Measurements from ENCODE around the gene TMEM209.
"Not testable (repeated sequence)": the region's sequence is repeated elsewhere in the genome, so short reads cannot be mapped to it uniquely, and the experiment has no call there.

The TMEM209 gene

GRCh38 chr7:130229981-130230380, 24.8 kb upstream of the TMEM209 start:
- not testable (repeated sequence) for H3K27me3 ChIP-seq (ENCODE audit: control insufficient read depth, insufficient read depth, low read length); H3K9ac ChIP-seq (ENCODE audit: low read length); H3K4me3 ChIP-seq (ENCODE audit: low read length); H3K36me3 ChIP-seq (ENCODE audit: control insufficient read depth, insufficient read depth, low read length); H3K9me3 ChIP-seq (ENCODE audit: control insufficient read depth, low read length)
- H3K4me1 ChIP-seq (ENCODE audit: control insufficient read depth, insufficient read depth, low read length), result peaks cover 13% of the 10 kb centered on the region

GRCh38 chr7:130228840-130229502, 23.8 kb upstream of the TMEM209 start:
- Histone ChIP-seq H3K9ac (ENCODE audit: low read length) (no peak overlapping the region), H3K4me1 (ENCODE audit: control insufficient read depth, insufficient read depth, low read length) (peaks cover 13% of the 10 kb centered on the region), H3K27me3 (ENCODE audit: control insufficient read depth, insufficient read depth, low read length) (no peaks in the 10 kb centered on the region), H3K4me3 (ENCODE audit: low read length) (no peak overlapping the region), H3K9me3 (ENCODE audit: control insufficient read depth, low read length) (no peaks in the 10 kb centered on the region), H3K36me3 (ENCODE audit: control insufficient read depth, insufficient read depth, low read length) (no peaks in the 10 kb centered on the region)

- no peaks in the 10 kb centered on the region for H3K9me3 ChIP-seq (ENCODE audit: control insufficient read depth, low read length)
- no peak overlapping the region for H3K9ac ChIP-seq (ENCODE audit: low read length)
- no peaks in the 10 kb centered on the region for H3K27me3 ChIP-seq (ENCODE audit: control insufficient read depth, insufficient read depth, low read length)
- H3K36me3 ChIP-seq (ENCODE audit: control insufficient read depth, insufficient read depth, low read length), result no peaks in the 10 kb centered on the region
- H3K4me3 ChIP-seq (ENCODE audit: low read length), result no peak overlapping the region
- peaks cover 13% of the 10 kb centered on the region for H3K4me1 ChIP-seq (ENCODE audit: control insufficient read depth, insufficient read depth, low read length)
These were observed 22.8 kb upstream of the TMEM209 start for GRCh38 chr7:130227883-130228575.

- Histone ChIP-seq H3K9ac (ENCODE audit: low read length) (no peak overlapping the region), H3K9me3 (ENCODE audit: control insufficient read depth, low read length) (no peaks in the 10 kb centered on the region), H3K4me1 (ENCODE audit: control insufficient read depth, insufficient read depth, low read length) (no peaks in the 10 kb centered on the region), H3K4me3 (ENCODE audit: low read length) (no peak overlapping the region), H3K36me3 (ENCODE audit: control insufficient read depth, insufficient read depth, low read length) (no peaks in the 10 kb centered on the region), H3K27me3 (ENCODE audit: control insufficient read depth, insufficient read depth, low read length) (no peaks in the 10 kb centered on the region)
These were observed 21.1 kb upstream of the TMEM209 start for GRCh38 chr7:130226333-130226732.

GRCh38 chr7:130224923-130225322, 19.7 kb upstream of the TMEM209 start:
- H3K9me3 ChIP-seq (ENCODE audit: control insufficient read depth, low read length); H3K36me3 ChIP-seq (ENCODE audit: control insufficient read depth, insufficient read depth, low read length); H3K27me3 ChIP-seq (ENCODE audit: control insufficient read depth, insufficient read depth, low read length); H3K9ac ChIP-seq (ENCODE audit: low read length); H3K4me3 ChIP-seq (ENCODE audit: low read length); H3K4me1 ChIP-seq (ENCODE audit: control insufficient read depth, insufficient read depth, low read length): not testable (repeated sequence)

GRCh38 chr7:130224210-130224609, 19.0 kb upstream of the TMEM209 start:
- Histone ChIP-seq H3K36me3 (ENCODE audit: control insufficient read depth, insufficient read depth, low read length) (no peaks in the 10 kb centered on the region), H3K9ac (ENCODE audit: low read length) (no peak overlapping the region), H3K9me3 (ENCODE audit: control insufficient read depth, low read length) (no peaks in the 10 kb centered on the region), H3K4me3 (ENCODE audit: low read length) (no peak overlapping the region), H3K4me1 (ENCODE audit: control insufficient read depth, insufficient read depth, low read length) (peaks cover 6% of the 10 kb centered on the region), H3K27me3 (ENCODE audit: control insufficient read depth, insufficient read depth, low read length) (no peaks in the 10 kb centered on the region)

- H3K4me1 ChIP-seq (ENCODE audit: control insufficient read depth, insufficient read depth, low read length), result peaks cover 6% of the 10 kb centered on the region
- H3K27me3 ChIP-seq (ENCODE audit: control insufficient read depth, insufficient read depth, low read length), result no peaks in the 10 kb centered on the region
- H3K36me3 ChIP-seq (ENCODE audit: control insufficient read depth, insufficient read depth, low read length), result no peaks in the 10 kb centered on the region
- no peak overlapping the region for H3K9ac ChIP-seq (ENCODE audit: low read length)
- H3K9me3 ChIP-seq (ENCODE audit: control insufficient read depth, low read length), result no peaks in the 10 kb centered on the region
- no peak overlapping the region for H3K4me3 ChIP-seq (ENCODE audit: low read length)
These were observed 18.4 kb upstream of the TMEM209 start for GRCh38 chr7:130223646-130224045.

- Histone ChIP-seq H3K4me1 (ENCODE audit: control insufficient read depth, insufficient read depth, low read length) (peaks cover 6% of the 10 kb centered on the region), H3K36me3 (ENCODE audit: control insufficient read depth, insufficient read depth, low read length) (no peaks in the 10 kb centered on the region), H3K9ac (ENCODE audit: low read length) (no peak overlapping the region), H3K9me3 (ENCODE audit: control insufficient read depth, low read length) (no peaks in the 10 kb centered on the region), H3K4me3 (ENCODE audit: low read length) (no peak overlapping the region), H3K27me3 (ENCODE audit: control insufficient read depth, insufficient read depth, low read length) (no peaks in the 10 kb centered on the region)
These were observed 16.5 kb upstream of the TMEM209 start for GRCh38 chr7:130221746-130222145.

- peaks cover 6% of the 10 kb centered on the region for H3K4me1 ChIP-seq (ENCODE audit: control insufficient read depth, insufficient read depth, low read length)
- H3K36me3 ChIP-seq (ENCODE audit: control insufficient read depth, insufficient read depth, low read length), result no peaks in the 10 kb centered on the region
- no peaks in the 10 kb centered on the region for H3K9me3 ChIP-seq (ENCODE audit: control insufficient read depth, low read length)
- H3K27me3 ChIP-seq (ENCODE audit: control insufficient read depth, insufficient read depth, low read length), result no peaks in the 10 kb centered on the region
- H3K4me3 ChIP-seq (ENCODE audit: low read length), result no peak overlapping the region
- no peak overlapping the region for H3K9ac ChIP-seq (ENCODE audit: low read length)
These were observed 14.7 kb upstream of the TMEM209 start for GRCh38 chr7:130219871-130220270.

- H3K9ac ChIP-seq (ENCODE audit: low read length), result no peak overlapping the region
- peaks cover 6% of the 10 kb centered on the region for H3K4me1 ChIP-seq (ENCODE audit: control insufficient read depth, insufficient read depth, low read length)
- H3K36me3 ChIP-seq (ENCODE audit: control insufficient read depth, insufficient read depth, low read length), result no peaks in the 10 kb centered on the region
- no peak overlapping the region for H3K4me3 ChIP-seq (ENCODE audit: low read length)
- no peaks in the 10 kb centered on the region for H3K27me3 ChIP-seq (ENCODE audit: control insufficient read depth, insufficient read depth, low read length)
- no peaks in the 10 kb centered on the region for H3K9me3 ChIP-seq (ENCODE audit: control insufficient read depth, low read length)
These were observed 13.8 kb upstream of the TMEM209 start for GRCh38 chr7:130218806-130219620.

- peaks cover 6% of the 10 kb centered on the region for H3K4me1 ChIP-seq (ENCODE audit: control insufficient read depth, insufficient read depth, low read length)
- H3K4me3 ChIP-seq (ENCODE audit: low read length), result no peak overlapping the region
- H3K9me3 ChIP-seq (ENCODE audit: control insufficient read depth, low read length), result no peaks in the 10 kb centered on the region
- no peaks in the 10 kb centered on the region for H3K36me3 ChIP-seq (ENCODE audit: control insufficient read depth, insufficient read depth, low read length)
- no peaks in the 10 kb centered on the region for H3K27me3 ChIP-seq (ENCODE audit: control insufficient read depth, insufficient read depth, low read length)
- H3K9ac ChIP-seq (ENCODE audit: low read length), result no peak overlapping the region
These were observed 11.5 kb upstream of the TMEM209 start for GRCh38 chr7:130216750-130217149.

- no peaks in the 10 kb centered on the region for H3K36me3 ChIP-seq (ENCODE audit: control insufficient read depth, insufficient read depth, low read length)
- no peaks in the 10 kb centered on the region for H3K9me3 ChIP-seq (ENCODE audit: control insufficient read depth, low read length)
- H3K4me3 ChIP-seq (ENCODE audit: low read length), result no peak overlapping the region
- H3K4me1 ChIP-seq (ENCODE audit: control insufficient read depth, insufficient read depth, low read length), result peaks cover 6% of the 10 kb centered on the region
- H3K9ac ChIP-seq (ENCODE audit: low read length), result no peak overlapping the region
- H3K27me3 ChIP-seq (ENCODE audit: control insufficient read depth, insufficient read depth, low read length), result no peaks in the 10 kb centered on the region
These were observed 10.8 kb upstream of the TMEM209 start for GRCh38 chr7:130216025-130216424.
